ENCODE data around the gene FAHD2A. TPM values are rescaled to one million over a fixed set of nuclear protein-coding genes. Genes with fewer than 3 reads are reported as not detected.
A peak's percentile ranks its signal among the peaks of the same experiment; 100 is the strongest.
"Not testable (repeated sequence)": the region's sequence is repeated elsewhere in the genome, so short reads cannot be mapped to it uniquely, and the experiment has no call there.

FAHD2A gene
- 32.4 TPM for total RNA-seq
- long read RNA-seq, full-length matches to known transcripts: 56 of 84 reads
- long read RNA-seq, partial matches to known transcripts: 1 of 84 reads
- long read RNA-seq, other reads (novel, unspliced or antisense): 27 of 84 reads

- Histone ChIP-seq H3K4me3 (peak within 1 kb of the TSS; percentile 91), H3K4me1 (peaks cover 36% of the 10 kb centered on the region), H3K27ac (replicated peaks) (peak within 1 kb of the TSS; percentile 85), H3K36me3 (peaks cover 7% of the 10 kb centered on the region), H3K27me3 (ENCODE audit: low read depth) (no peaks in the 10 kb centered on the region), H3K9me3 (replicated peaks) (no peaks in the 10 kb centered on the region)
- peak; percentile 98 for DNase-seq
- intact Hi-C loops (cut with micrococcal nuclease): no loop called here
- TF ChIP-seq CTCF (IDR thresholded peaks at IDR 0.05; ENCODE audit: borderline replicate concordance): no peak
These were observed at the start of gene FAHD2A for GRCh38 chr2:95402370-95403203. FAHD2A (plus strand) TSS chr2:95402708; CDS start chr2:95405559, 2,851 bp downstream.

GRCh38 chr2:95353055-95353575 is 49.4 kb upstream of the FAHD2A start:
- TF ChIP-seq CTCF (IDR thresholded peaks at IDR 0.05; ENCODE audit: borderline replicate concordance): no peak
- Histone ChIP-seq H3K27me3 (ENCODE audit: low read depth) (no peaks in the 10 kb centered on the region), H3K4me3 (no peak overlapping the region), H3K27ac (replicated peaks) (no peak overlapping the region), H3K9me3 (replicated peaks) (peaks cover 6% of the 10 kb centered on the region), H3K36me3 (no peaks in the 10 kb centered on the region), H3K4me1 (peaks cover 3% of the 10 kb centered on the region)
- DNase-seq: no peak
- intact Hi-C loops (cut with micrococcal nuclease): no loop called here

- Histone ChIP-seq H3K9me3 (replicated peaks) (peaks cover 6% of the 10 kb centered on the region), H3K4me1 (no peaks in the 10 kb centered on the region), H3K4me3 (no peak overlapping the region), H3K27ac (replicated peaks) (no peak overlapping the region), H3K27me3 (ENCODE audit: low read depth) (no peaks in the 10 kb centered on the region), H3K36me3 (no peaks in the 10 kb centered on the region)
- no peak for TF ChIP-seq CTCF (IDR thresholded peaks at IDR 0.05; ENCODE audit: borderline replicate concordance)
- no peak for DNase-seq
- intact Hi-C loops (cut with micrococcal nuclease): no loop called here
These were observed 48.7 kb upstream of the FAHD2A start for GRCh38 chr2:95353613-95354468.

GRCh38 chr2:95354469-95354901 is 48.0 kb upstream of the FAHD2A start:
- H3K9me3 ChIP-seq (replicated peaks): peaks cover 6% of the 10 kb centered on the region
- no peaks in the 10 kb centered on the region for H3K4me1 ChIP-seq
- no peak for TF ChIP-seq CTCF (IDR thresholded peaks at IDR 0.05; ENCODE audit: borderline replicate concordance)
- no peaks in the 10 kb centered on the region for H3K36me3 ChIP-seq
- no peak for DNase-seq
- H3K27me3 ChIP-seq (ENCODE audit: low read depth): no peaks in the 10 kb centered on the region
- H3K4me3 ChIP-seq: no peak overlapping the region
- intact Hi-C loops (cut with micrococcal nuclease): no loop called here
- no peak overlapping the region for H3K27ac ChIP-seq (replicated peaks)

GRCh38 chr2:95354925-95355324 is 47.6 kb upstream of the FAHD2A start:
- no peak overlapping the region for H3K27ac ChIP-seq (replicated peaks)
- intact Hi-C loops (cut with micrococcal nuclease): no loop called here
- peaks cover 6% of the 10 kb centered on the region for H3K9me3 ChIP-seq (replicated peaks)
- no peak for TF ChIP-seq CTCF (IDR thresholded peaks at IDR 0.05; ENCODE audit: borderline replicate concordance)
- no peak overlapping the region for H3K4me3 ChIP-seq
- no peaks in the 10 kb centered on the region for H3K4me1 ChIP-seq
- DNase-seq: no peak
- no peaks in the 10 kb centered on the region for H3K27me3 ChIP-seq (ENCODE audit: low read depth)
- no peaks in the 10 kb centered on the region for H3K36me3 ChIP-seq

- DNase-seq; H3K27ac ChIP-seq (replicated peaks); H3K36me3 ChIP-seq; H3K27me3 ChIP-seq (ENCODE audit: low read depth); intact Hi-C loops (cut with micrococcal nuclease); H3K4me3 ChIP-seq; H3K9me3 ChIP-seq (replicated peaks); H3K4me1 ChIP-seq: not testable (repeated sequence)
These were observed 47.0 kb upstream of the FAHD2A start for GRCh38 chr2:95355486-95355885.
